ENCODE data around the gene PPP2R2C.

PPP2R2C gene

DNA sequence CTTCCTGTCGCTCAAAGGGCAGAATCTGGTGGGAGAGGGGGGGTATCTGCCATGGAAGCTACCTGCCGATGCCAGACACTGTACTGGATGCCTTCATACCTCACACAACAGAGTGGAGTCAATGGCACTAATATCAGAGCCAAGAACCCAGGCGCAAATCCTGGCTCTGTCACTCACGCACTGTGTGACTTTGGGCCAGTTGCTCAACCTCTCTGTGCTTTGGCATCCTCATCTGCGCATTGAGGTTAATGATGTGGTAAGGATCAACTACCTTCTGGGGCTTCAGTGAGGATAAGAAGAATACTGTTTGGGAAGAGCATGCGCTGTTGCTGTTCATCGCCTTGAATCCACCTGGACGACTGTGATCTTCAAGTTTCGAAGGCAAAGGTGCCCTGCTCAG lies 70.6 kb downstream of the PPP2R2C start:
- no peak for DNase-seq (ENCODE audit: low spot score)

DNA sequence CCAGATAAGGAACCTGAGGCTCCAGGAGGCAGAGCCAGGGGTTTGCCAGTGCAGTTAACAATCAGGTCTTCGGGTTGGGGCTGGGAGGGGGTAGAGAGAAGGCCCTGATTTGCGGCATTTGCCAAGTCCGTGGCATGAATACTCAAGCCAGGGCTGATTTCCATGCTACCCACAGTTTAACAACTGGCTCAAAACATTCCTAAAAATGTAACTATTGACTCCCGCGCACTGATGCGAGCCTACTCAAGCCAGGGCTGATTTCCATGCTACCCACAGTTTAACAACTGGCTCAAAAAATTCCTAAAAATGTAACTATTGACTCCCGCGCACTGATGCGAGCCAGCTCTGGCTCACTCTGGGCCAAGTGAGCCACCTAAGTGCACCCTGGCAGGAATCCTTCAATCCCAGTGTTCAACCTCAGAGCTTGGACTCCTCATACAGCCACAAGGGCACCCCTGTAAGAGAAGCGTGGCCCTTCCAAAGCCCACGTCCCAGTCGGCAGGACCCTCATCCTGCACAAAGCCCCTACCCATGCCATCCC lies 75.6 kb downstream of the PPP2R2C start:
- no peak for DNase-seq (ENCODE audit: low spot score)

DNA sequence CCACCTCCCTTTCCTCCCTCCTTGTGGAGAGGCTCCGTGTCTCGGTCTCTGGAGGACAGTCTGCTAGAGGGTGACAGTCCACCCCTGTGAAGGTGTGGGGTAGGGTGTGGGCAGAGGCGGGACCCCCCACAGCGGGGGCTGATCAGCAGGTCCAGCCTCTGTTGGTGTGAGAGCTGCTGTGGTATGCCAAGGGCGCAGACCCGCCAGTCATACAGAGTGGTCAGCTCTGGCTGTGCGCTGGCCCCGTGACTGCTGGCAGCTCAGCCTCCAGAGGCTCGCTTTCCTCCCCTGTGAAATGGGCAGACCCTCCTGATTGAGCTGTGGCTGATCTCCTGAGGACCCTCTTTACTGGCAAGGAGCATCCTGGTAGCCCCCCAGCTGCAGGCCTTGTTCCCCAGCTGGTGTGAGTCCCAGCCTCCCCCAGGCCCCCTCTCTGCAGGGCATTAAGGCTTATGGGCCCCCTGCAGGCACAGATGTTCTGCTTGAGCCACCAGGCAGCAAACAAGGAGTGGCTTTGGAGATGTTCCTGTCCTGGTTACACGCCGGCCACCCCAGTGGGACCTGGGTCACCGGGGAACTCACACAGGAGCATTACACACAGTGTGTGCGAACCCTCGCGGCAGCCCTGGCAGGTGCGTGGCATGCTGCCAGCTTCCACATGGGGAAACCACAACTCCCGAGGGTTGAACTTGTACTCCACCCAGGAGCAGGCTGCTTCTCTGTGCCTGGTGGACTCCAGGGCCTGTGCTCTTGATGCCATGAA lies 76.8 kb downstream of the PPP2R2C start:
- DNase-seq (ENCODE audit: low spot score) = no peak

DNA sequence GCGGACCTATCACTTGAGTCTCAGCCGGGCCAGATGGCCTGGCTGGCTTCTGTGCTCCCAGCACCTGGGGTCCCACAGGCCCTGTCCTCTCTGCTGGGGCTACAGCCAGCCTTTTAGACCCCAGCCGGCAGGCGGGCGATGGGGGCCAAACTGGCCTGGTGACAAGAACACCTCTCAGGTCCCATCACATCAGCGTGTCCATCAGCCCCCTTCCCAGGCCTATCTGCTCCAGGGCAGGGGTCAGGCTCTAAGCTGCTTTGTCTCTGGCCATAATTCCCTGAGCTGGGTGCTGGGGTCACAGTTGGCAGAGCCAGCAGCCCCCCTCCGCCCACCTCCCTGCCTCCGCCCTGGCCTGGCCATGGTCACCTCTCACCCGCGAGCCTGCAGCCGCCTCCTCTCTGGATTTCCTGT lies 77.7 kb downstream of the PPP2R2C start:
- DNase-seq (ENCODE audit: low spot score) = no peak

DNA sequence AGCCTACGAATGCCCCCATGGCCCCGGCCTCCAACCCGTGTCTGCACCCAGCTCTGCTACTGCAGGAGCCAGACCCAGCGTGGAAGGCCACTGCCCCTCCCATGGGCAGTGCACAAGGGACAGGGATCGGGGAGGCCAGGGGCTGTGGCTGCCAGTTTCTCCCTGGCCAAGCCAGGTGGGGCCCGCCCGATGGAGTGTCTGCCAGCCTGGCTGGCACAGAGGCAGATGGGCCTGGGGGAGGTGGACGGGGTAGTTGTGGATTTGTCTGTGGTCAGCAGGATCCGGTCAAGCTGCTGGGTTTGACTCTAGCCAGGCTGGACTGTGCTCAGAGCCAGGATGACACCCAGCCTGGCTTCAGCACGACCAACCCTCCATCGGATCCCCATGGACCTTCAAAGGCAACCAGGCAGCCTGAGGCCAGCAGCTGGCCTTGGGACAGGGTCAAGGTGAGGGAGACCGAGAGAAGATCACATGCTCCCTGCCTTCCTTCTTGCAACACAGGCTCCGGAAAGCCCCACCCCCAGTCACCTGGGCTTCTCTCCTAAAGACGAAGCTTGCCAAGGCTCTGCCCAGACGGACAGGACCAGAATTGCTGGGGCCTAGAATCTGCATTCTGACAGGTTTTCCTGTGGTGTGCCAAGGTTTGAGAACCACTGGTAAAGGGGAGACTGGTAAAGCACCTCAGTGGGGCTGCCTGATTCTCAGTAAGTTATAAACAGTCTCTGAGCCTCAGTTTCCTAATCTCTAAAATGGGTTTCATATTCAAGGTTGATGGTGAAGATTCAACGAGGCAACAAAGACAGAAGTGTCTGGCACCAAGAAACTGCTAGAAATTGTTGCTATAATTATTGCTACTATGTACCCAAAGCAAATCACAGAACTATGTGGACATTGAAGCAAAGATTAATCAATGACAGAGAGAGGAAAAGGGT lies 78.6 kb downstream of the PPP2R2C start:
- DNase-seq (ENCODE audit: low spot score) = no peak

DNA sequence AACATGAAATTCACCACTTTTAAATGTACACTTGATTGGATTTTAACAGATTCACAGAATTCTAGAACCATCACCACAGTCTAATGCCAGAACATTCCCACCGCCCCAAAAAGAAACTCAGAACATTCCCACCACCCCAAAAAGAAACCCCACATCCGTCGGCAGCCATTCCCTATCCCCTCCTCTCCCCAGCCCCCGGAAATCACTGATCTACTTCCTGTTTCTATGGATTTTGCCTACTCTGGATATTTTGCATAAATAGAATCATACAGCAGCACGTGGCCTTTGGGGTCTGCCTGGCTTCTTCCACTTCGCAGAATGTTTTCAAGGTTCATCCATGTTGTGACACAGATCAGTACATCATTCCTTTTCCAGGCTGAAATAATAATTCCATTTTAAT lies 79.3 kb downstream of the PPP2R2C start:
- no peak for DNase-seq (ENCODE audit: low spot score)

DNA sequence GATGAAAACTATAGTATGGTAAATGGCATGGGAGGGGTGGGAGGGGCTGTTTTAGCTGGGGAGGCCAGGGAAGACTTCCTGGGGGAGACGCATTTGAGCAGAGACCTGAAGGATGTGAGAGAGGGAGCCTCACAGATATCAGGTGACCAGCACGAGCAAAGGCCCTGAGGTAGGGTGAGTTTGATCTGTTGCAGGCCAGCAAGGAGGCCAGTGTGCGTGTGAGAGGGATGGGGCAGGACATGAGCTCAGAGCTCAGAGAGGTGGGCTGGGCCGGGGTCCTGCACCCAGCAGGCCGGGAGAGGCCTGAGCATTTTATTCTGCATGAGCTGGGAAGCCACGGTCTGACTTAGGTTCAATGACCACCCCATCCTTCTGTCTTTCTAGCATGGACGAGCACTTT lies 80.0 kb downstream of the PPP2R2C start:
- DNase-seq (ENCODE audit: low spot score) = no peak

DNA sequence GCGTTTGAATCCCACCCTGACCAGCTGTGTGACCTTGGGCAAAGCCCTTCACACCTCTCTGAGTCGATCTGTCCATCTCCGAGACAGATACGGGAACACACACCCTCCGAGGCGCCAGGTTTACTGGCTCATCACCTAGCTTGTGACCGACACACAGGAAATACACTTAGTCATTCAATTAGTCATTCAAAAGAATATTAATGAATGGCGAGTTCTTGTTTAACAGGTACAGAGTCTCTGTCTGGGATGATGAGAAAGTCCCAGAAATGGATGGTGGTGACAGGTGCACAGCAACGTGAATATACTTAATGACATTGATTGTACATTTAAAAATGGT lies 80.6 kb downstream of the PPP2R2C start:
- no peak for DNase-seq (ENCODE audit: low spot score)

DNA sequence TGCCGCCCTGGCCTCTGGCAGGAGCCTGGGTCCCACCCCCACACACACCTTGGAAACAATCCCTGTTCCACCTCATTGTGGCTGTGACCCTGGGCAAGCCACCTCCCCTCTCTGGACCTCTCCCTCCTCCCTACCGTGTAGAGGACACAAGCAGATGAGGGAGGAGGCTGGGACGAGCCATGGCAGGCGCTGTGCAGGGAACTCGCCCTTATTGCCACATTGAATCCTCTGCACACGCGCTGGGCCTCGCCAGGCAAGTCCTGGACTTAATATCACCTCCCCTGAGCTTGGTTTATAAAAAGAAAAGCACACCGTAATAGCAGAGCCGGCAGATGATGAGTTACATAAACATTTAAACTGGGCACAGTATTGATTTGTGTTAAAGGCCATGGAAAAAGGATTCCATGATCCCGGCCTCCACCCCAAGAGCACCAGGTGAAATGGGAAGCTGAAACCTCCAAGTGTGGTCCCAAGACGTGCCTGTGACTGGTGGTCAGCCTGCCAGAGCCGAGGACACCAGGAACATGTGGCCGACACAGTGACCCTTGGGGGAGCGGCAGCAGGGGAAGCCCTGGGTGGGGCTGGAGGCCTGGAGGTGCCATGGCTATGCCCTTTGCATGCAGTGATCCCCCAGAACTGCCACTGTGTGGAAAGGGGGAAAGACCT lies 81.1 kb downstream of the PPP2R2C start:
- DNase-seq (ENCODE audit: low spot score) = no peak

DNA sequence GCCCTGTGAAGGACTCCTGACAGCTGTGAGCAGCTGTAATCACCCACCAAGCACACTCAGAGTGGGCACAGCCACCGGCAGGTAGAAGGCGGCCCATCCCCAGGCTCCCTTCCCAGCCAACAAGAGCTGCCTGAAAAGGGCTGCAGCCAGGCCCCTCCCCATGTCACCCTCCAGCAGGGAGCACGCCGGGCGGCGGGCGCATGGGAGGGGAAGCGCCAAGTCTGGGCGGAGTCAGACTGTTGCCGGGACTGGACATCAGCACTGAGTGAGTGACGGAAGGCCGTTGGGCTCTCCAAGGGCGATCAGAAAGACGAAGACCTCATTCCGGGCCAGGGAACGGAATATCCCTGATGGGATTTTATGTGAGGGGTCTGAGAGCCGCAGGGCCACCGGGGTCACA lies 82.1 kb downstream of the PPP2R2C start:
- DNase-seq (ENCODE audit: low spot score) = no peak

DNA sequence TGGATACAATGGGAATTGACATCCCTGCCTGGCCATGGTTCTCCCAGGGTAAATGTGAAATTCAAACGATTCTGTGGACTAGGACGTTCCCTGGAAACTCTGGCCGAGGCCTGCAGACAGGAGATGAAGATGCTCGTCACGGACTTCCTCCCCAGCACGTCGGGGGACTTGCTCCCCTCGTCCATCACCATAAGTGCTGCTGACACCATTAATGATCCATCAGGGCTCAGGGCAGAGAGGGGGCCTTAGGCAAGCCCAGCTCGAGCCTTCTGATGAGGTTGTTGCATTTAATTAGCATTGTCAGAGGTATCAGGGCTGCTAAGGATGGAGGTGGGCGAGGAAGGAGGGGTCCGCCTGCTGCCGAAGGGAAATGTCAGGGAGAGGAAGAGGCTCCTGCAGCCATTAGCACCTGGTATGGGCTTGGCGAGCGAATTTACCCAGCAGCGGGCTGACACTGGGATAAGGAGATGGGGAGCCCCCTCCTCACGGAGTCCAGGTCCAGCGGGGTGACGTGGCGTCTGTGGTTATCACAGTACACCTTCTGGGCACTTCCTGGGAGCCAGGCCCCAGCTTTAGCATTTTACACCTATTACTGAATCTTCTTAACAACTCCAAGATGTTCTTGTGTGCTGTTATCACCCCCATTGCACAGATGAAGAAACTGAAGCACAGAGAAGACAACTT lies 83.1 kb downstream of the PPP2R2C start:
- no peak for DNase-seq (ENCODE audit: low spot score)

DNA sequence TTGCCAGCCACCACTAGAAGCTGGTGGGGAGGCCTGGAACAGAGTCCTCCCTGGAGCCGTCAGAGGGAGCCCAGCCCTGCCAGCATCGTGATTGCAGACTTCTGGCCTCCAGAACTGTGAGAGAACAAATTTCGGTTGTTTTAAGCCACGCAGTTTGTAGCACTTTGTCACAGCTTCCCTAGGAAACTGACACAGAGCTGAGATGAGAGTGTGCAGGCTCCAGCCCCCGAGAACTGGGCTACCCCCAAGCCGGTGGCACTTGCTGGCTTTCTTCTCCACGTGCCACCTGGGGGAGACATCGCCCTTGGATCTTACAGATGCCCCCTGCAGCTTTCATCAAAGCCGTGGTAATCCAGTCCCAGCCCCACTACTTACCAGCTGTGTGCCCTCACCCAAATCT lies 83.7 kb downstream of the PPP2R2C start:
- DNase-seq (ENCODE audit: low spot score) = no peak

DNA sequence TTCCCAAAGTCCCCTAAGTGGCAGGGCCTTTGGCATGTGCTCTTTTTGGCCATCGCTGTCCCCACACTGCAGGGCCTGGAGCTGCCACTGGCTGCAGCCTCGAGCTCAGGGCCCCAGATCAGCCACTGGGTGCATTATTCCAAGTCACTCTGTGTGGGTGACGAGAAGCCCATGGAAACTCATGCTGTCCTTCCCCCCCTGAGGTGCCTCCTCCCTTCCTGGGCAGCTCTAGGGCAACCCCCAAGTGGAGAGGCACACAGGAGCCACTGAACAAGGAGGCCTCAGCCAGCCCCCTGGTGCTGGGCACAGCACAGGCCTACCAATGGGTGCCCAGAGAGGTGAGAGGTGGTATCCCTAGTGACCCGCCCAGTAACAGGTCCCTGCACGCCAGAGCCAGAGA lies 84.5 kb downstream of the PPP2R2C start:
- DNase-seq (ENCODE audit: low spot score) = no peak

DNA sequence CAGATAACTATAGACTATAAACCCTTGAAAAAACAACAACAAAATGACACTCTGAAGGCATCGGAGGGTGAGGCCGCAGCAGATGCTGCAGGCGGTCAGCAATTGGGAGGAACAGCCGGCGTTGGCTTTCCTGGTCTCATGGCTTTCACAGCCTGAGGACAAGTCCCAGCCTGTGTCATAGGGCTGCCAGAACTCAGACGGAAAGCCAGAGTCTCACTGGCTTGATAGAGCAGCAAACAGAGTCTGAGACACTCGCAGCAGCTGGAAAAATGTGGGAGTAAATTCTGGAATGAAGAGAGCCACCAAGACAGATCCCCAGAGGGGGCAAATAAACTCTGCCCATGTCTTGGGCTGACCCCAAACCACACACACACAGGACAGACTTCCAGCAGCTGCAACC lies 86.3 kb downstream of the PPP2R2C start:
- DNase-seq (ENCODE audit: low spot score) = no peak

DNA sequence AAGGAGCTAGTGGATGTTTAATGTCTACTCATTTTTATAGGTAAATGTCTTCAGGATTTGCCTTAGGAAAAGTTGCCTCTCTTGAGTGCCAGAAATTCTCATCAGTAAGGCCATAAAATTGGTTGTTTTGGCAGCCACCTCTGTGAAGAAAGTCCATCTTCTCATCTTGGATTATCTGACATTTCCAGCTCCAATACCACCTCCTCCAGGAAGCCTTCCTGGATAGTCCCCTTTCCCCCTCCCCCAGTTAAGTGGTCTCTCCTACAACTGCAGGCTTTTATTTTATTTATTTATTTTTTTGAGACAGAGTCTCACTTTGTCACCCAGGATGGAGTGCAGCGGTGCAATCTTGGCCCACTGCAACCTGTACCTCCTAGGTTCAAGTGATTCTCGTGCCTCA lies 87.1 kb downstream of the PPP2R2C start:
- no peak for DNase-seq (ENCODE audit: low spot score)

DNA sequence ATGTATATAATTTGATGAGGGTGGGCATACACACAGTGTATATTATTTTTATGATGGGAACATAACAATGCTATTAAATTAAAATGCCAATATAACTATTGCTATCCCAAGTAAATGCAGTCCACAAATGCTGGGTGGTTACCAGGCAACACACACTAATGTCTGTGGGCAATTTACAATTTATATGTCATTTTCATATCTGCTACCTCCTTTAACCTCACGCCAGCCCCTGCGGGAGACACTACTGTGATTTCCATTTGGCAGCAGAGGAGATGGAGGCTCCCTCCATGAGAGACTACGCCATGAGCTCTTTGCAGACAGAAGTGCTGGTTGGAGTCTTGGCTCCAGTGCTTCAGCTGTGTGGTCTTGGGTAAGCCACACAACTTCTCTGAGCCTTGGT lies 87.9 kb downstream of the PPP2R2C start:
- DNase-seq (ENCODE audit: low spot score) = no peak

DNA sequence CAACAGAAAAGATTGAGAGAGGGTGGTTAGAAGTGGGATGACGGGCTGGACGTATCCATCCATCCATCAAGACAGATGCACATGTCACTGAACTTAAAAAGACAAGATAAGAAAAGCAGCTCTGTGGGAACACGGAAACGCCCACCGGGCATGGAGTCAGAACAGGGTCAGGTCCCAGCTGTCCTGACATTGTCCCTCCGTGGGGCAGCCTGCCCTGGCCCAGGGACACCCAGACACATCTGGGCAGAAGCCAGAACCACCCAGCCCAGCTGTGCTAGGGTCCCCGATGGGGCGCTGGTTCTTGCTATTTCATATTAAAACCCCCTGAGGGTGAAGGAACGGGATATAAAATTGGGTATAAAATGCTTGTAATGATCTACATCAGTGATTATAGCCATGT lies 88.5 kb downstream of the PPP2R2C start:
- no peak for DNase-seq (ENCODE audit: low spot score)

DNA sequence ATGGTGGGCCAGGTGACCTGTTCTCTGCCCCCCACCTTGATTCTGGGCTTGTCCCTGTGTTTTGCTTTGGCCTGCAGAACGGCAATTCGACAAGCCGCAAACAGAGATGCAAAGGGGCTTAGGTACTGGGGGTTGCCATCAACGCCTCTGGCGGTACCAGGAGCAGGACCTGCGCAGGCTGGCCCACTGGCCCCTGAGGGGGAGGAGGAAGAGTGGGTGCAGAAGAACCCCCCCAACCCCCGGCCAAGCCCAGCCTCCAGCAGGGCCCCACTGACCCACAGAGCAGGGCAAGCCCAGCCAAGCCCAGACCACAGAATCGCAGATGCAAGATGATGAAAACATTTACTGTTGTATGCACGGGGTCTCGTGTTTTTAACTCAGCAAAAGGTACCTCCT lies 89.4 kb downstream of the PPP2R2C start:
- no peak for DNase-seq (ENCODE audit: low spot score)

DNA sequence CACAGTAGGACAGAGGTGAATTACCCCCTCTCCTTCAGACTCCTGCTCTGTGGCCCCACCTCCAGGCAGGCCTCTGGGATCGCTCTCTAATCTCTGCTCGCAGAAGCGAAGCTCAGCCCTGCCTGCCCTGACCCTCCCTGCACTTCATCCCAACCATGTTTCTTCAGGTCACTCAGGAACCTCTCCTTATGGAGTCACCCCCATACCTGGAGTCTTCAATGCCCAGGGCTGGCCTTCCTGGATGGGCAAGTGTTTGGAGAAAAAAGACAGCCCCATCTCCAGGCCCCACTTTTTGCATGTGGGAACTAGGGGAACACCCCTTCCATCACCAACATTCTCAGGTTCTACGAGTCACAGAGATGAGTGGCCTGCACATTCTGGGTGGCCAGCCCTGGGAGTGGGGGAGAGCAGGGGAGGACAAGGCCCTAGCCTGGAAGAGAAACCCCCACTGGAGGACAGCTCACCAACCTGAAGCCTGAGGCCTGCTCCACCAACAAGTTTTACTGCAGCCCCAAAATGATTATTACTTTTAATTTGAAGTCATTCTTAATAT lies 90.8 kb downstream of the PPP2R2C start:
- DNase-seq (ENCODE audit: low spot score) = no peak

DNA sequence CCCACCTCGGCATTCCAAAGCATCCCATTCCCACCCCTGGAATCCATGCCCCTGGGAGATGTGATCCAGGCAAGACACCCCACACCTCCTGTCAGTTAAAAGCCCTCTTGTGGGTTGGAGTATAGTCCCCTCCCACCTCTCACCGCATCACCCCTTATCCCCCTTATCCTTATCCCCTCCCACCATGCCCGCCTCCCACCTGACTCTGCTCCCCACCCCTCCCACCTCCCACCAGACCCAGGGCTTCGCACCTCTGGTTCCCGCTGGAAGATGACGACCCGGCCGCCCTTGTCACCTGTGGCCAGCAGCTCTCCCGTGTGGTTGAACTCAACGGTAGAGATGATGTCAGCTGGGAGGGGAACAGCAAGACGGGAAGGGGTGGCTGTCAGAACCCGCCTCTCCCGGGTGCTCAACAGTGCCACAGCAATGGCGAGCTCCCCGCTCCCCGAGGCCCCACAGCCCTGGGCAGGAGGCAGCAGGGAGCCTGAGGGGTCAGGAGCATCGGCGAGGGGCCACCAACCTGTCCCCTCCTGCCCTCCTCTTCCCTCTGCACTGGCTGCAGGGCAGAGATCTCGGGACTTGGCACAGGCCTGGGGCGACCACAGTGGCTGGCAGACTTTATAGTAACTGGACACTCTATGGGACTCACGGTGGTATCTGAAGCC lies 91.5 kb downstream of the PPP2R2C start:
- DNase-seq (ENCODE audit: low spot score) = no peak
